Activated T-cell treated with anti-CD3 and anti-CD28 coated beads, Interleukin-2, amount 50 U/mL, for 48 hours (primary cell): ENCODE results near the gene HTR2B.
"Not testable (repeated sequence)": the region's sequence is repeated elsewhere in the genome, so short reads cannot be mapped to it uniquely, and the experiment has no call there.

ENCODE experiments used
- DNase-seq, 2 experiments: peaks; one replicate each; pipeline ENCODE4 v3.0.0-alpha.2; 2020

HTR2B gene

DNA sequence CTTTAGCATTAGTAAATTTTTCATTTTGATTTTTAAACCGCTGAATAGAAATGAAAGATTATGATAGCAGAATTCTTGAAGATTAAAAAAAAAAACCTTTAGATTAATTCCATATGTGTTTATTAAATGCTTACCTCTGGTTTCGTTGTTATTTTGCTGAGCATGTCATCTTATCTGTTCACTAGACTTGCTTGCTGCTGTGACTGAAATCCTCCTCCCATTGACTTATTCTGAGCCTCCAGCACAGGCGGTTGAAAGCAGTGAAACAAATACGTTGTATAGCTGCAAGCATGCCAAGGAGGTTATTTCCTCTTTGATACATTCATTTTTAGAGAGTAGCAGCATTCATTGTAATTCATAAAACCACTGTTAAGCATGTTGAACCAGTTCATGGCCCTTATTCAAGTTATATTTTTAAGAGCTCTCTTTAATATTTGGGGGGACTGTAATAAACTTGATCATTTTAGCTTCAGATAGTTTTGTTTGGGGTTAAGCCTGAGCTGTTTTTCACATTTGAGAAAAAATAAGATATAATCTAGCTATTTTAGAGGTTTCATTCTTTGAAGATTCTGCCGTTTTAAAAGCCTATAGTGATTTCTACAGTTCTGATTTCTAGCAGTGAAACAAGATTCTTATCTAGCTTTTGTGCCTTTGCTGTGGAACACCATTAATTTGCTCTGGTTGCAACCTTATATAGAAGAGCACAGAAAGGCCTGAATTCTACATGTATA is at the start of gene HTR2B:
Gene HTR2B, minus strand, starts transcription at position 205 of the 731 bp plus-strand sequence. CDS start 1,278 bp downstream, outside the sequence.
- DNase-seq = no peak

DNA sequence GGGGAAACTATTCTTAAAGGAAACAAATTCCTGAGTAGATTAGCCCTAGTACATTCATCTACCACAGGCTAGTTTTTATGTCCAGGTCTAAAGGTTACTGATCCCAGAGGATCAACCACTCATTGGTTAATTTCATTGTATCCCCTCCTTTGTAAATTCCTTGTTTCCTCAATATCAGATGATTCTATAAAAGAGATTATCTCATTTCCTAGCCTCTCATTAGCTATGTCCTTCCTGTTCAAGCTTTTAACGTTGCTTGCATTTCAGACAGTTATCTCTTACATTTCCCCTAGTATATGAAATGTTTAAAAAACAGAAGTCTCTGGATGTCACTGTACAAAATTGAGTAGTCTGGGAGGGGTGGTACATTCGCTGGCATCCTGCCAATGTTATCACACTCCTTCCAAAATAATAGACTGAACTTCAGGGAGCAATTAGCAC is 49.4 kb upstream of the HTR2B start:
- DNase-seq = no peak

DNA sequence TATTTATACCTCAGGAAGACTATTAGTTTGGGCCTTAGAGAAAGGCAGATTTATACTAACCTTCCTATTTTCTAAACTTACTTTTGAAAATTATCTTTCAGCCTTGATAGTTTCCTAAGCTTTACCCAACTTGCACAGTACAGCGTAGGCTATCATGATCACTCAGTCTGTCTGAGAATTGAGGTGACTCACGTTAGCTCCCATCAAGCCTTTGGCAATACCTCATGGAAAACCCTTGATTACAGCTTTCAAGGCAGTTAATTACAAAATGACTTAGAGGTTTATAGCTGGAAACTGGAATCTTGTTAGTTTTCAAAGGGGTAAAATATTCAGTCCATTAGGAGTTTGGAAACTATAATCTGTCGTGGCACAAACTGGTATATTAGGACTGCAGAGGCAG is 47.2 kb upstream of the HTR2B start:
- DNase-seq = no peak

DNA sequence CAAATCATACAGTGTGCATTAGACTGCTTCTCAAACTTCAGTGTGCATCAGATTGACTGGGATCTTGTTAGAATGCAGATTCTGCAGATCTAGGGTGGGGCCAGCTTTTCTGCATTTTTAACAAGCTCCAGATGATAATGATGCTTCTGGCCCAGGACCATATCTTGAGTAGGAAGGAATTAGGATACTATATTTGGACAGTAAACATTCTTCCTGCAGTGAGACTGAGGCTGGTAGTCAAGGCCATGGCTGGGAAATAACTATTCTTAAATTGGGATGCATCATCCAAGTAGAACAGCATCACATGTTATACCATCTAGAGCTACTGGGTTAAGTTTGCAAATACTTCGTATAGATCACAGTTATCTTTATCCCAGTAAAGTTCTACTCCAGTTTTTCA is 45.2 kb upstream of the HTR2B start:
- DNase-seq = no peak

DNA sequence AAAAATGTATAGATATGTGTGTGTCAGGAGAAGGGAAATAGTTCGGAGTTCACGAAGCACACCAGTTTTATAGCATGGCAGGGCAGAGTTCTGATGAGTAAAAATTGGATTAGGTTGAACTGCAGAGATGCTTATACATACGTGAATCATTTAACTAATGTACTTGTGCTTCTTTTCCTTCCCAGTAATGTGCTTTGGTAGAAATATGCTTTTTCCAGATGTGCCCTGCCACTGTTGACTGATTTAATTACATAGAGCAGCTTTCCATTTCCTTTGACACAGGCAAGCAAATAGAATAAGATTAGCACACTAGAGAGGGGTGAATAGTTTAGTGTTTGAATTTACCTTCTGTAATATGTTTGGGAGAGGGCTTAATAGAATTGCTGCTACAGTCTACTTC is 44.6 kb upstream of the HTR2B start:
- no peak for DNase-seq

DNA sequence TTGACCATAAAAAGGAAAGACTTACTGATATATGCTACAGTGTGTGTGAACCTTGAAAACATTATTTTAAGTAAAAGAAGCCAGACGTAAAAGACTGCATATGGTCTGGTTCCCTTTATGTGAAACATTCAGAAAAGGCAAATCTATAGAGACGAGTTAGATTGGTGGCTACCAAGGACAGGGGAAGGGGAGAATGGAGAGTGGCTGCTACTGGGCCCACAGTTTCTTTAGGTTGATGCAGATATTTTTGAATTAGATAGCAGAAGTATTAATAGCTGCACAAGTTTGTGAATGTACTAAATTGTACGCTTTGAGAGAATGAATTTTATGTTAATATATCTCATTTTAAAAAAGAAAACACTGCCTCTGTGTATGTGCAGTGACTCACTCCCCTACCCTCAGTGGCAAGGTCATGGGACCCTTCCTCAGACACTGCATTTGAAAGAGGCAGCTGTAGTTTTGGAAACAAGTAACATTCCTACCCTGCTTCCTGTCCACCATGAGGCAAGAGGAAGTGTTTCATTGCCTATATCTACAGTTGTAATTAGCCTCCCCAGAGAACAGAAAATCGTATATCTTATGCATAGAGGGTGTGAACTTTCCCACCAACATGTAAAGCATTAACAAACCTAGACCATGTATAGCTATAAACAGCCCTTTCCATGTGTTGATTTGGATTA is 43.8 kb upstream of the HTR2B start:
- DNase-seq = no peak

DNA sequence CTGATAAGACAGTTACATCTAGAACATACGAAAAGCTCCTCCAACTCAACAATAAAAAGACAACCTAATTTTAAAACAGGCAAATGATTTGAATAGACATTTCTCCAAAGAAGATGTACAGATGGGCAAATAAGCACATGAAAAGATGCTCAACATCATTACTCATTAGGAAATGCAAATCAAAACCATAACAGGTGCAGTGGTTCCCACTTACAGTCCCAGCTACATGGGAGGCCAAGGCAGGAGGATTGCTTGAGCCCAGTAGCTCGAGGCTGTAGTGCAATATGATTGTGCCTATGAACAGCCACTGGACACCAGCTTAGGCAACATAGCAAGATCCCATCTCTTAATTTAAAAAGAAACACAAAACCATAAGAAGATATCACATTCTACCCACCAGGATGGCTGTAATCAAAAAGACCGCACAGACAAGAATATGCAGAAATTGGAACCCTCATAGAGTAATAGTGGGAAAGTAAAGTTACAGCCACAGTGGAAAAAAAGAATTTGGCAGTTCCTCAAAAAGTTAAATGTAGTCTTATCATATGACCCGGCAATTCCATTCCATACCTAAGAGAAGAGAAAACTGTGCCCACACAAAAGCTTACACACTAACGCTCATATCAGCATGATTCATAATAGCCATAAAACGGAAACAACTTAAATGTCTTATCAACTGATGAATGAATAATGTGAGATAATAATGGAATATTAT is 43.1 kb upstream of the HTR2B start:
- no peak for DNase-seq

DNA sequence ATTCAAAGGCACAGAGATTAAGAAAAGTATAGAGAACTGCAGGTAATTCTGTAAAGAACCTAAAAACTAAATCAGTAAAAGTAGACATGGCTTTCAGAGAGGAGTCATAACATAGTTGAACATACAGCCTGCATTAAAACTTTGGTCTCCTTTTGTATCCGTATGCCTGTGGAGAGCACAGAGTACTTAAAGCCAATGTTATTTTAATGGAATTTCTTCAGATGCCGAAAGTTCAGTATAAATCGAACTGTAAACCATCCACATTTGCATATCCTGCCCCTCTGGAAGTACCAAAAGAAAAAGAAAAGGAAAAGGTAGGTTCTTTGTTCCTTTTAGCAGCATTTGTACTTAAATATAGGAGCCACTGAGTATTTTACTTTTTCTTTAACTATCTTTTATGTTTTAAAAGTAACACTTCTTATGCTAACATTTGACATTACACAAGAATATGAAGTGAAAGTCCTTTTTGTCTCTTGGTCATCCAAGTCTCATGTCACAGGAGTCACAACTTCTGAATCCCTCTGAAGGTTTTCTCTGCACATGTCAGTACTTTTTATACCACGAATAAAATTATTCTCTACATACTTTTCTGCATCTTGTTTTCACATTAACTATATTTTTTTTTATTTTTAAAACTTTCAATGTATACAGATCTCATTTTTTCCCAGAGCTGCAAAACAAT is 38.7 kb upstream of the HTR2B start:
- no peak for DNase-seq

DNA sequence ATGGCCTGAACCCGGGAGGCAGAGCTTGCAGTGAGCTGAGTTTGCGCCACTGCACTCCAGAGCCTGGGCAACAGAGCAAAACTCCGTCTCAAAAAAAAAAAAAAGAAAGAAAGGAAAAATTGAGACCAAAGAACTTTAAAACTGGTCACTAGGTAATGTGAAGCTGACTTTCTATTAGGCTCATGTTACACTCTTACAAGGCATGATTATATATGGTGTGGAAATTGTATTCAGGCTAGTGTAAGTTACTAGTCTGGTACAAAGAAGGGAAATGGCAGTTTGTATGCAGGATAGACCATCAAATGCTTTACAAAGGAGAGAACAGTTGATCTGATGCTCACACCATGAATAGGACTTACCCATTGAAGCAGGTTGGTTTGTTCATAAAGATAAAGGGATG is 38.2 kb upstream of the HTR2B start:
- no peak for DNase-seq

DNA sequence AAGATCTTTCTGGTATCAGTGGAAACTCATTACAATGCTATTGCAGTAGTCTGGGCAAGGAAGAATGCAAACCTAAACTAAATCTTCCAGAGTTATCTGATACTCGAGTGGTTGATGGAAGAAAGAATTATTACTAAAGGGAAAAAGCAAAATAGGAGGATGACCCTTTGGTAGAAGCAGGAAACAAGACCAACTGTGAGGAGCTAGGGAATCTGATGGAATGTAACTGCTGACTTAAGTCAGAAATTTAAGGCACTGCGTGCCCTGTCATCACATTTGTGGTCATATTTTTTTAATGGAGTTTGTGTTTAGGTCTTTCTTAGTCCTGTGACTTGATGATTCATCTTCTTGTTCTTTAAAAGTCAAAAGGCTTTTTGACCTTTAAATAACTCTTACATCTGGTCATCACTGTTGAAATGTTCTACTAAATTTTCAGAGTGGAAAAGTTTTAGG is 37.1 kb upstream of the HTR2B start:
- DNase-seq = no peak

DNA sequence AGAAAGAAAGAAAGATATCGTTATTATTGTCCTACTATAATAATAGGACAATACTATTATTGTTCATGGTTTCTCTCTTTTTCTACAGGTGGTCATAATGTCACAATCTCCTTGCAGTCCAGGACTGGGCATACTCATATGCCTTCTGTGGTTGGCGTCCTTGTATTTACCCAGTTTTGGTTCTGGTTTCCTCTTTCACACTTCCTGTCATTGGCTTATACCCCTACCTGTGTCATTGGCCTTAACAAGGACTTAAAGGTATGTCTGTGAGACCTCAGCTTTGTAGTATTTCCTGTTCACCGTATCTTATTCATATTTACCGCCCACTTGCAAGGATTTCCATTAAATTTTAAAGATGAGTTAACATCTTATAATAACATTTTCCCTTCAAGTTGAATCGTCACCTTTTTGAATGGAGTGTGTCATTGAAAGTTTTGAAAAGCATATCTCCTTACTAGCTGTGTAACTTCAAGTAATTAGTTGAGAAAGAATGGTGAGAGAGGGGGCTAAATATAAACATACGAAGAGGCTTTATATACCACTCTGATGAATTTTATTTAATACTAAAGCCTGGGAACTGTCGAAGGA is 36.5 kb upstream of the HTR2B start:
- no peak for DNase-seq

DNA sequence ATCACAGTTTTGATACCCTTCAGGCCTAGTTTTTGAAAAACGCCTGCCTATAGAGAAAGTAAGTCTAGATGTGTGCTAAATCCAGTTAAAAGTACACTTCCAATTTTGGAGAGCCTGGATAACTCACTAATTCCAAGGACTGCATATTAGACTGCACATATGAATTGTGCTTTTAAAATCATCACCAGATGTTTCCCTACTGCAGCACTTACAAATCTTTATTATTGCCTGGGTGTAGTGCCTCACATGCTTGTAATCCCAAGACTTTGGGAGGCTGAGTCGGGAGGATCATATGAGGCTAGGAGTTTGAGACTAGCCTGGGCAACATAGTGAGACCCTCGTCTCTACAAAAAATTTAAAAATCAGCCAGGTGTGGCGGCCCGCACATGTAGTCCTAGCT is 35.9 kb upstream of the HTR2B start:
- DNase-seq = no peak

DNA sequence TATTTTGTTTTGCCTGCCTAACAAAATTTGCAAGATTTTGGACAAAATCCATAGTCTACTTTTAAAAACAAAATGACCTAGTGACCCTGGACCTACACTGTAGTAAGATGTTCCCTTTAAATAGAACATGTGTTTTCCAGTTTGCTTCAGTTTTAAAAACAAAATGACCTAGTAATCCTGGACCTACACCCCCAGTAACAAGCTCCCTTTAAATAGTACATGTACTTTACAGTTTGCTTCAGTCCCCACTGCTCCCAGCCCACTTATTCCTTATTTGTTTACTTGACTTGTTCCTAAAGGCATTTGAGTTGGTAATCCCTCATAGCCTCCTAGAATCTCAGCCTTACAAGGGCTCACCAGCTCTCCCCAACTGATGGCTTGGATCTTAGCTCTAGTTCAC is 34.5 kb upstream of the HTR2B start:
- no peak for DNase-seq

DNA sequence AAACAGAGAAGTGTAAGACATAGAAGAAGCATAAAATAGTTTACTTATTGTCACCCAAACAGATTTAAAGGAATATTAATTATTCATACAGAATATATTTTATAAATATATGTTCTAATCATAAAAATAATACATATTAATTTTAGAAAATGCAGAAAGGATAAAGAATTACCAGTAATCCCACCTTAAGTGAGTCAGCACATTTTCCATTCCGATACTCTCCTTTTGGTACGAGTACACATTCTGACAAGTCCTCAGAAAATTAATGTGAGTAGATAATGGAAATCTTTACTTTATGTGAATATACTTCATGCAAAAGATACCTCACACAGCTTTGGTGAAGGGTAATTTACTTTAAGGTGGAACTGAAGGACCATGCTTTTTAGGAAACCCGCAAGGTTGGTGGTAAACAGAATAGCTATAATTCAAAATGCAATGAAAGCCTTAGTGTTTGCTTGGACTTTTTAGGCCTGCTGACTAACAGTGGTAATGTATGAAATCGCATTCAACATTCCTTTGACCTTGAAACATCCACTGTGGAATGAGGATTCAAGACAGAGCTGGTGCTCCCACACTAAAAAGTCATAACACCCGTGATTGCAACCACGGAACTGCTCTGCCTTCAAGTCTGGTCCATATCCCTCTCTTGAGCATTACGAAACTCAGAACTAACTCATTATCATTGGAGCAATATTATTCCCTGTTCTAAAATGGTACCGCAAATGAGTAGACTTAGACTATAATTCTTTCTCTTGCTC is 28.1 kb upstream of the HTR2B start:
- DNase-seq = no peak

DNA sequence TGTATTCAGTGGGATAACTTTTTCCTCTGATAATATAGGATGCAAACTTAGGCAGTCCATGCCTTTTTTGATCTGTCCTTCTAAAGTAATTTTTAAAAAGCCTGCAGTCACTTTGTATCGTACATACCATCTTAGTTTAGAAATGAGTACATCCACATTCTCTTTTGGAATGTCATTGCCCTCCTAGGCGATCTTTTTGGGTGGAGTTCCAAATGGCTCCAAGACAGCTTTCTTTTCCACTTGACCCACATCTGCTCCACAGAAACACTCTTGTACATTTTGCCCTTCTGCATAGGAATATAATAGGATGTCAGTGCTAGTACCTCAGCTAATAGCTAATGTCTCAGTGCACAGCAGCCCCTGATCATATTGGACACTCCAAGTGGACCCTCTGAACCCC is 21.8 kb upstream of the HTR2B start:
- DNase-seq = no peak

DNA sequence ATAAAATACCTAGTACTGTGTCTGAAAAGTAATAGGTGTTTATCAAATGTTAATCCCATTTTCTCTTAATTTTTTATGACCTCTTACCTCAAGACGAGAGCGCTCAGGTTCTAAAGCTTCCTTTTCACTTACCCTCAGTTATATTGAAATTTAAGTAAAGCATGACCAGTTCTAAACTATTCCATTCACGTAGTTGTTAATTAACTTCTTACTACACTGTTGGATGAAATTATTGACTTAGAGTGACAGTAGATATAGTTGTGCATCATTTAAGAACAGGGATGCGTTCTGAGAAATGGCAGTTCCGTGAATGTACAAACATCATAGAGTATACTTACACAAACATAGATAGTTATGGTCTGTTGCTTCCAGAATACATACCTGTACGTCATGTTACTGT is 20.1 kb upstream of the HTR2B start:
- DNase-seq = no peak

DNA sequence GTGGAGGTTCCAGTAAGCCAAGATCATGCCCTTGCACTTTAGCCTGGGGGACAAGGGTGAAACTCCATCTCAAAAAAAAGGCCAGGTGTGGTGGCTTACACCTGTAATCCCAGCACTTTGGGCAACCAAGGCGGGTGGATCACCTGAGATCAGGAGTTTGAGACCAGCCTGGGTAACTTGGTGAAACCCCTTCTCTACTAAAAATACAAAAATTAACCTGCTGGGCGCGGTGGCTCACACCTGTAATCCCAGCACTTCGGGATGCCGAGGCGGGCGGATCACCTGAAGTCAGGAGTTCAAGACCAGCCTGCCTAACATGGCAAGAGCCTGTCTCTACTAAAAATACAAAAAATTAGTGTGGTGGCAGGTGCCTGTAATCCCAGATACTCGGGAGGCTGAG is 16.0 kb upstream of the HTR2B start:
- DNase-seq = not testable (repeated sequence)

DNA sequence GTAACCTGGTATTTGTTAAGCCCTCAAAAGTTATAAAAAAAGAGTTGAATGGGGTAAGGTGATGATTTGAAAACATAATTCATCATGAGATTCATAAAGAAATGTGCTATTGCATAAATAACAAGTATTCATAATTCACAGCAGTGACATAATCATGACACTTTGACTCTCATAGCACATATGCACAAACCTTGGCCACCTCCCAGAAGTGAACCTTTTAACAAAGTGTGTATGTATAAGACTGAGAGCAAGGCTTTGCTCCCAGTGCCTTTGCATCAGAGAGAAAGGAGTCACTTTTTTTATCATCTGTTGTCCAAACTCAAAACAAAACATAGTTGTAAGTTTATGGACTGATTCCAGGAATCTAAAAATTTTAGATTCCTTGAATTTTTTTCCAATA is 15.0 kb upstream of the HTR2B start:
- no peak for DNase-seq

DNA sequence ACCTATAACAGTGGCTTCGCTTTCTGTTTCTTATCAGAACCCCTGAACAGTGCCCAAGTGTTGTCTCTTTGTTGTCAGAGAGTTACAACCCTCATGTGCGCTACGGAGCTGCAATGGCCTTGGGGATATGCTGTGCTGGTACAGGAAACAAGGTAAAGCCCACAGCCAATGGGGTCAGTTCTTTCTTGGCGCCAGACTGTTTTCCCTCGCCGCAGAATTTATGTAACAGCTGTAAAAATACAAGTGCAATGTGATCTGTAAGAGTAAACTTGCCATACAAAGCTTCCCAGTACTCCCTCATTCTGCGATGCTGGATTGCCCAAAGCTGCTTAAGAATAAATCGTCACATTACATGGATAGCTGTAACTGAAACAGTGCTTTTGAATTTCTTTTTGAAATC is 13.9 kb upstream of the HTR2B start:
- DNase-seq = no peak

DNA sequence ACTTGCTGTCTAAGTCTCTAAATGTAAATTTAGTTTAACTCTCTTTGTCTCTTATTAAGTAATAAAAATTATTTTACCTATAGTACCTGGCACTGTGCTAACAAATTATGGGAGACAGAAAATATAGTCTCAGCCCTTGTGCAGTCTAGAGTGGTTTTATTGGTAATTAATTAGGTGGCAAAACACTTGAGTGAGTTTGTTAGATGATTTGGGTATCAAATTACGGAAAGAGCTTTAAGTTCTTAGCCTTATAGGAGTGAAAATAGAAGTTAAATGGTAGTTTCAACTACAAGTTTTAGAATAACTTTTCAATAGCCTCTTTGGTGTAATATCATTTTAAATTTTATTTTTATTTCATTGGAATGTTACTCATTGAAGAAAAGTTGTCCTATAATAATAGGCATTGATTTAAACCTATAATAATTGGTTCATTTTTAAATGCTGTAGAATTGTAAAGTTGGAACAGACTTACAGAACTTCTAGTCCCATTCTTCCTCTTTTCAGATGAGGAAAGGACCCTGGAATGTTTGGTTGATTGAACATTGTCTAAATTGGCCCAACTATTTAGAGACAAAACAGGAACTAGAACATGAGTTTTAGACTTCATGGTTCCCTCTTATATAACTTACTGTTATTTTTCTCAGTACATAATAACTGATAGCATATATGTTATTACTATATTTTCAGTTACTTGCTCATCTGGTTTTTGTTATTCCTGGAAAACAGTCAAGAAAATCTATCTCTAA is 10.2 kb upstream of the HTR2B start:
- DNase-seq = no peak

DNA sequence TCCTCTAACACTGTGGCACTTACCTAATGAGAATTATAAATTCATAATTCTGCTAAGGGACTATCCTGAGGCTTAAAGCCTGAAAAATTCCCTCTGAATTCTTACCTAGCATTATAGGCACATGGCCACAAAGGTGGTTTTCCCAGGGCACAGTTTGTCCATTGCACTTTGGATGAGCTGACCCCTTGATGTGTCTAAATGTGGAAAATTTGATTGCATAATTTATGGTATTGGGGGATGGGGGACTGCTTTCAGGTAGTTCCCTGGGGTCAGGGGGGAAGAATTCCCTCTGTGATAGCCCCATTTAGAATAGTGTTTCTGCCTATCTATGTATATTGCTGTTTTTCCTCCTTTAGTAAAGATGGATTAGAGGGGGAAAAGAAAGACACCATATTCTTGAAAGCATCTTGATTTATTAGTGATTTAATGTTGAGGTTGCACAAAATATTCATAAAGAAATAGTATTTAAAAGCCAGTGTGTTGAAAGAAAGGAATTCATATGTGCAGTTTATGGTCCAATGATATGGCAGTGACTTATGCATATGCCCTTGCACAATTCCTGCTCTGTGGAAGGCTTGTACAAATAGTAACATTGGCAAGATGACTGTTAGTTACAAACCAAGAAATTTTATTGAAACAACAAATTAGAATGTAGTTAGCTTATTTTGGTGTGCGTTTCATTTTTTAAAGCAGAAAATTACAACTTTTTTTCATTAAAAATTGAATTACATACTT is 8.7 kb upstream of the HTR2B start:
- no peak for DNase-seq
